HEK293 (cell line): Measurements from ENCODE around the gene ZNF710.
A peak's percentile ranks its signal among the peaks of the same experiment; 100 is the strongest.

Experiments used
- CTCF ChIA-PET: fragments of 350-600 bp; formaldehyde crosslinking; extraction: SDS; loops from one replicate; lab custom pipeline; 2021; ENCODE audit warnings: antibody characterized with exemption; lab: Yijun Ruan, JAX
- POLR2A ChIA-PET: fragments of 300-600 bp; formaldehyde crosslinking; extraction: SDS; loops from one replicate; lab custom pipeline; 2020; ENCODE audit warnings: antibody characterized with exemption, inconsistent platforms; lab: Yijun Ruan, JAX
- H3K27ac ChIP-seq: fragments of 200-500 bp; sonication (Bioruptor generic); 2 replicates; pipeline ENCODE4 v1.5.1; 2014; ENCODE audit warnings: low read depth, low read length, control low read depth, inconsistent platforms; ENCODE audit errors: extremely low read depth
- H3K36me3 ChIP-seq, 2 experiments: fragments of 200-500 bp in 1 of 2; sonication (Bioruptor generic) in 1 of 2; 1 replicate in 1 of 2; 2 replicates in 1 of 2; pipeline ENCODE4 v1.5.1; 2014 to 2017; ENCODE audit warnings: inconsistent platforms in 2 of 2, low read length in 2 of 2; ENCODE audit not compliant: control insufficient read depth in 2 of 2, insufficient read depth in 1 of 2
- H3K4me1 ChIP-seq: fragments of 200-500 bp; sonication (Bioruptor generic); 2 replicates; pipeline ENCODE4 v1.5.1; 2014; ENCODE audit warnings: mild to moderate bottlenecking, low read length, inconsistent platforms; ENCODE audit not compliant: control insufficient read depth, insufficient read depth
- H3K4me3 ChIP-seq: 2 replicates; pipeline ENCODE4 v1.5.1; 2011; ENCODE audit warnings: low read depth, mild to moderate bottlenecking, control low read depth, low read length, moderate library complexity
- H3K9me3 ChIP-seq: fragments of 200-500 bp; sonication (Bioruptor generic); 2 replicates; pipeline ENCODE4 v1.5.1; 2014; ENCODE audit warnings: low read depth, low read length, inconsistent platforms; ENCODE audit not compliant: control insufficient read depth, insufficient read depth
- EGR2 ChIP-seq: fragments of 450-650 bp; formaldehyde crosslinking; IDR thresholded peaks from 2 replicates; pipeline ENCODE4 v1.5.1; 2016; ENCODE audit warnings: low read depth, missing biosample characterization, missing genetic modification characterization
- ELK4 ChIP-seq: IDR thresholded peaks from 2 replicates; pipeline ENCODE4 v1.6.1; 2011; ENCODE audit warnings: mild to moderate bottlenecking, low read depth, low read length, borderline replicate concordance
- PRDM1 ChIP-seq: fragments of 450-650 bp; formaldehyde crosslinking; IDR thresholded peaks from 2 replicates; pipeline ENCODE4; 2016; ENCODE audit warnings: missing biosample characterization, missing genetic modification characterization
- REPIN1 ChIP-seq: fragments of 450-650 bp; formaldehyde crosslinking; IDR thresholded peaks from 2 replicates; pipeline ENCODE4 v1.5.1; 2017; ENCODE audit warnings: missing biosample characterization, missing genetic modification characterization, low read depth
- SP2 ChIP-seq: fragments of 450-650 bp; formaldehyde crosslinking; IDR thresholded peaks from 2 replicates; pipeline ENCODE4 v1.5.1; 2016; ENCODE audit warnings: missing biosample characterization, missing genetic modification characterization
- SP3 ChIP-seq: fragments of 450-650 bp; formaldehyde crosslinking; IDR thresholded peaks from 2 replicates; pipeline ENCODE4 v1.5.1; 2016; ENCODE audit warnings: missing biosample characterization, missing genetic modification characterization
- TCF7L2 ChIP-seq: IDR thresholded peaks from 2 replicates; pipeline ENCODE4 v1.6.1; 2011; ENCODE audit warnings: low read depth, mild to moderate bottlenecking, inconsistent platforms, low read length, moderate library complexity, borderline replicate concordance
- ZBTB11 ChIP-seq: fragments of 450-650 bp; formaldehyde crosslinking; conservative IDR thresholded peaks from 2 replicates; pipeline ENCODE4 v1.5.1; 2016; ENCODE audit warnings: low read depth, missing biosample characterization, missing genetic modification characterization
- ZBTB17 ChIP-seq: fragments of 450-650 bp; formaldehyde crosslinking; IDR thresholded peaks from 2 replicates; pipeline ENCODE4 v1.5.1; 2016; ENCODE audit warnings: missing biosample characterization, missing genetic modification characterization
- ZFHX2 ChIP-seq: fragments of 450-650 bp; formaldehyde crosslinking; conservative IDR thresholded peaks from 2 replicates; pipeline ENCODE4 v1.5.1; 2016; ENCODE audit warnings: missing biosample characterization, missing genetic modification characterization
- ZIC2 ChIP-seq: fragments of 450-650 bp; formaldehyde crosslinking; IDR thresholded peaks from 2 replicates; pipeline ENCODE4 v1.5.1; 2016; ENCODE audit warnings: missing biosample characterization, missing genetic modification characterization
- ZNF223 ChIP-seq: fragments of 450-650 bp; formaldehyde crosslinking; IDR thresholded peaks from 2 replicates; pipeline ENCODE4 v1.5.1; 2016; ENCODE audit warnings: missing biosample characterization, missing genetic modification characterization
- ZNF324 ChIP-seq: fragments of 450-650 bp; formaldehyde crosslinking; IDR thresholded peaks from 2 replicates; pipeline ENCODE4 v1.5.1; 2016; ENCODE audit warnings: missing biosample characterization, missing genetic modification characterization
- ZNF423 ChIP-seq: fragments of 450-650 bp; formaldehyde crosslinking; IDR thresholded peaks from 2 replicates; pipeline ENCODE4 v1.5.1; 2016; ENCODE audit warnings: missing biosample characterization, missing genetic modification characterization
- ZSCAN4 ChIP-seq: fragments of 450-650 bp; formaldehyde crosslinking; IDR thresholded peaks from 2 replicates; pipeline ENCODE4 v1.5.1; 2017; ENCODE audit warnings: missing biosample characterization, missing genetic modification characterization
- TF ChIP-seq, protein P1 (sequence below): fragments of 450-650 bp; formaldehyde crosslinking; IDR thresholded peaks from 2 replicates; pipeline ENCODE4 v1.5.1; 2016; ENCODE audit warnings: missing biosample characterization, missing genetic modification characterization
- TF ChIP-seq, protein P2 (sequence below): fragments of 450-650 bp; formaldehyde crosslinking; optimal IDR thresholded peaks from 2 replicates; pipeline ENCODE3; 2016; ENCODE audit warnings: missing biosample characterization, mild to moderate bottlenecking, missing genetic modification characterization
- TF ChIP-seq, protein P3 (sequence below): fragments of 450-650 bp; IDR thresholded peaks from 2 replicates; pipeline ENCODE4 v1.5.1; 2018; ENCODE audit warnings: missing biosample characterization, mild to moderate bottlenecking, missing genetic modification characterization
- TF ChIP-seq, protein P4 (sequence below): fragments of 450-650 bp; formaldehyde crosslinking; IDR thresholded peaks from 2 replicates; pipeline ENCODE4 v1.5.1; 2016; ENCODE audit warnings: missing biosample characterization, missing genetic modification characterization, borderline replicate concordance

Gene ZNF710

DNA sequence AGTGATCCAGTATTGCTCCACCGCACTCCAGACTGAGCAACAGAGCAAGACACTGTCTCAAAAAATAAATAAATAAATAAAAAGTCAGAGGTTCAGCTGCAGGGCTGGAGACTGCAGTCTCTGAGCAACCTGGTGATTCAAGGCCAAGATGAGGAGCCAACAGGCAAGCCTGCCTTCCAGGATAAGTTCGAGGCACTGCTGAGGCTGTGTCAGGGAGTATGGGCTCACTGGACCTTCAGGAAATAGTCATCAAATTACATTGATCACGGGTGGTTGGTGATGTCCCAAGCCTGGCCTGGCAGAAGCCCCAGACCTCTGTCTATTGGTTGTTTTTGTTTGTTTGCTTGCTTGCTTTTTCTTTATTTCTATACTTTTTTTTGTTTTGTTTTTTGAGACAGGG lies 59.7 kb downstream of the ZNF710 start:
- H3K4me1 ChIP-seq = peaks cover 4% of the 10 kb centered on the region
- CTCF ChIA-PET = interaction anchor here (0.6 to 3.1 kb wide), 3 partner anchors 10 to 26 kb away, joined by 3 to 12 read pairs (median 4); no protein-coding TSS in a partner anchor
- POLR2A ChIA-PET = no interaction called here
- no peaks in the 10 kb centered on the region for H3K9me3 ChIP-seq
- no peak overlapping the region for H3K27ac ChIP-seq
- H3K4me3 ChIP-seq = no peak overlapping the region
- TF ChIP-seq TCF7L2 (no peak), ZSCAN4 (tag by site-specific recombination) (no peak)
- no peaks in the 10 kb centered on the region for H3K36me3 ChIP-seq

GRCh38 chr15:90062023-90062442 lies 60.9 kb downstream of the ZNF710 start:
- peaks cover 4% of the 10 kb centered on the region for H3K4me1 ChIP-seq
- CTCF ChIA-PET = interaction anchor here (0.6 to 3.1 kb wide), 4 partner anchors 9 to 1448 kb away, joined by 3 to 12 read pairs (median 4); no protein-coding TSS in a partner anchor
- TF ChIP-seq SP3 (tag by site-specific recombination) (0 out of 2 replicates have a peak, but pooled peaks have one; percentile 23), ZFHX2 (tag by site-specific recombination) (peak; percentile 33; the same call in 1 of the 2 replicates), PRDM1 (tag by site-specific recombination) (peak; percentile 76), ZIC2 (tag by site-specific recombination) (0 out of 2 replicates have a peak, but pooled peaks have one; percentile 29), ZBTB17 (tag by site-specific recombination) (peak; percentile 30; the same call in 1 of the 2 replicates), ZBTB11 (tag by site-specific recombination) (no peak), REPIN1 (tag by site-specific recombination) (no peak), ZNF223 (tag by site-specific recombination) (no peak), ELK4 (no peak), ZNF324 (no peak), EGR2 (peak; percentile 71), SP2 (tag by site-specific recombination) (peak; percentile 39; the same call in 1 of the 2 replicates), ZNF423 (tag by site-specific recombination) (no peak)
- TF ChIP-seq, protein P1, sequence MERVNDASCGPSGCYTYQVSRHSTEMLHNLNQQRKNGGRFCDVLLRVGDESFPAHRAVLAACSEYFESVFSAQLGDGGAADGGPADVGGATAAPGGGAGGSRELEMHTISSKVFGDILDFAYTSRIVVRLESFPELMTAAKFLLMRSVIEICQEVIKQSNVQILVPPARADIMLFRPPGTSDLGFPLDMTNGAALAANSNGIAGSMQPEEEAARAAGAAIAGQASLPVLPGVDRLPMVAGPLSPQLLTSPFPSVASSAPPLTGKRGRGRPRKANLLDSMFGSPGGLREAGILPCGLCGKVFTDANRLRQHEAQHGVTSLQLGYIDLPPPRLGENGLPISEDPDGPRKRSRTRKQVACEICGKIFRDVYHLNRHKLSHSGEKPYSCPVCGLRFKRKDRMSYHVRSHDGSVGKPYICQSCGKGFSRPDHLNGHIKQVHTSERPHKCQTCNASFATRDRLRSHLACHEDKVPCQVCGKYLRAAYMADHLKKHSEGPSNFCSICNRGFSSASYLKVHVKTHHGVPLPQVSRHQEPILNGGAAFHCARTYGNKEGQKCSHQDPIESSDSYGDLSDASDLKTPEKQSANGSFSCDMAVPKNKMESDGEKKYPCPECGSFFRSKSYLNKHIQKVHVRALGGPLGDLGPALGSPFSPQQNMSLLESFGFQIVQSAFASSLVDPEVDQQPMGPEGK = peak; percentile 9; the same call in 1 of the 2 replicates
- TF ChIP-seq, protein P2, sequence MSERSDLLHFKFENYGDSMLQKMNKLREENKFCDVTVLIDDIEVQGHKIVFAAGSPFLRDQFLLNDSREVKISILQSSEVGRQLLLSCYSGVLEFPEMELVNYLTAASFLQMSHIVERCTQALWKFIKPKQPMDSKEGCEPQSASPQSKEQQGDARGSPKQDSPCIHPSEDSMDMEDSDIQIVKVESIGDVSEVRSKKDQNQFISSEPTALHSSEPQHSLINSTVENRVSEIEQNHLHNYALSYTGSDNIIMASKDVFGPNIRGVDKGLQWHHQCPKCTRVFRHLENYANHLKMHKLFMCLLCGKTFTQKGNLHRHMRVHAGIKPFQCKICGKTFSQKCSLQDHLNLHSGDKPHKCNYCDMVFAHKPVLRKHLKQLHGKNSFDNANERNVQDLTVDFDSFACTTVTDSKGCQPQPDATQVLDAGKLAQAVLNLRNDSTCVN = no peak
- TF ChIP-seq, protein P3, sequence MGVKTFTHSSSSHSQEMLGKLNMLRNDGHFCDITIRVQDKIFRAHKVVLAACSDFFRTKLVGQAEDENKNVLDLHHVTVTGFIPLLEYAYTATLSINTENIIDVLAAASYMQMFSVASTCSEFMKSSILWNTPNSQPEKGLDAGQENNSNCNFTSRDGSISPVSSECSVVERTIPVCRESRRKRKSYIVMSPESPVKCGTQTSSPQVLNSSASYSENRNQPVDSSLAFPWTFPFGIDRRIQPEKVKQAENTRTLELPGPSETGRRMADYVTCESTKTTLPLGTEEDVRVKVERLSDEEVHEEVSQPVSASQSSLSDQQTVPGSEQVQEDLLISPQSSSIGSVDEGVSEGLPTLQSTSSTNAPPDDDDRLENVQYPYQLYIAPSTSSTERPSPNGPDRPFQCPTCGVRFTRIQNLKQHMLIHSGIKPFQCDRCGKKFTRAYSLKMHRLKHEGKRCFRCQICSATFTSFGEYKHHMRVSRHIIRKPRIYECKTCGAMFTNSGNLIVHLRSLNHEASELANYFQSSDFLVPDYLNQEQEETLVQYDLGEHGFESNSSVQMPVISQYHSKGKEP (tag by site-specific recombination) = no peak
- TF ChIP-seq, protein P4, sequence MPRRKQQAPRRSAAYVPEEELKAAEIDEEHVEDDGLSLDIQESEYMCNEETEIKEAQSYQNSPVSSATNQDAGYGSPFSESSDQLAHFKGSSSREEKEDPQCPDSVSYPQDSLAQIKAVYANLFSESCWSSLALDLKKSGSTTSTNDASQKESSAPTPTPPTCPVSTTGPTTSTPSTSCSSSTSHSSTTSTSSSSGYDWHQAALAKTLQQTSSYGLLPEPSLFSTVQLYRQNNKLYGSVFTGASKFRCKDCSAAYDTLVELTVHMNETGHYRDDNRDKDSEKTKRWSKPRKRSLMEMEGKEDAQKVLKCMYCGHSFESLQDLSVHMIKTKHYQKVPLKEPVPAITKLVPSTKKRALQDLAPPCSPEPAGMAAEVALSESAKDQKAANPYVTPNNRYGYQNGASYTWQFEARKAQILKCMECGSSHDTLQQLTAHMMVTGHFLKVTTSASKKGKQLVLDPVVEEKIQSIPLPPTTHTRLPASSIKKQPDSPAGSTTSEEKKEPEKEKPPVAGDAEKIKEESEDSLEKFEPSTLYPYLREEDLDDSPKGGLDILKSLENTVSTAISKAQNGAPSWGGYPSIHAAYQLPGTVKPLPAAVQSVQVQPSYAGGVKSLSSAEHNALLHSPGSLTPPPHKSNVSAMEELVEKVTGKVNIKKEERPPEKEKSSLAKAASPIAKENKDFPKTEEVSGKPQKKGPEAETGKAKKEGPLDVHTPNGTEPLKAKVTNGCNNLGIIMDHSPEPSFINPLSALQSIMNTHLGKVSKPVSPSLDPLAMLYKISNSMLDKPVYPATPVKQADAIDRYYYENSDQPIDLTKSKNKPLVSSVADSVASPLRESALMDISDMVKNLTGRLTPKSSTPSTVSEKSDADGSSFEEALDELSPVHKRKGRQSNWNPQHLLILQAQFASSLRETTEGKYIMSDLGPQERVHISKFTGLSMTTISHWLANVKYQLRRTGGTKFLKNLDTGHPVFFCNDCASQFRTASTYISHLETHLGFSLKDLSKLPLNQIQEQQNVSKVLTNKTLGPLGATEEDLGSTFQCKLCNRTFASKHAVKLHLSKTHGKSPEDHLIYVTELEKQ (tag by site-specific recombination) = peak; percentile 17; the same call in 1 of the 2 replicates

More at GRCh38 chr15:90062023-90062442, 60.9 kb downstream of the ZNF710 start:
- Histone ChIP-seq H3K4me3 (no peak overlapping the region), H3K36me3 (no peaks in the 10 kb centered on the region), H3K27ac (no peak overlapping the region), H3K9me3 (no peaks in the 10 kb centered on the region)
- POLR2A ChIA-PET = interaction anchor here (0.5 kb wide), 1 partner anchor 216 kb away, joined by 6 read pairs; no protein-coding TSS in a partner anchor
